ENCODE results near the gene GRK2.

DNA sequence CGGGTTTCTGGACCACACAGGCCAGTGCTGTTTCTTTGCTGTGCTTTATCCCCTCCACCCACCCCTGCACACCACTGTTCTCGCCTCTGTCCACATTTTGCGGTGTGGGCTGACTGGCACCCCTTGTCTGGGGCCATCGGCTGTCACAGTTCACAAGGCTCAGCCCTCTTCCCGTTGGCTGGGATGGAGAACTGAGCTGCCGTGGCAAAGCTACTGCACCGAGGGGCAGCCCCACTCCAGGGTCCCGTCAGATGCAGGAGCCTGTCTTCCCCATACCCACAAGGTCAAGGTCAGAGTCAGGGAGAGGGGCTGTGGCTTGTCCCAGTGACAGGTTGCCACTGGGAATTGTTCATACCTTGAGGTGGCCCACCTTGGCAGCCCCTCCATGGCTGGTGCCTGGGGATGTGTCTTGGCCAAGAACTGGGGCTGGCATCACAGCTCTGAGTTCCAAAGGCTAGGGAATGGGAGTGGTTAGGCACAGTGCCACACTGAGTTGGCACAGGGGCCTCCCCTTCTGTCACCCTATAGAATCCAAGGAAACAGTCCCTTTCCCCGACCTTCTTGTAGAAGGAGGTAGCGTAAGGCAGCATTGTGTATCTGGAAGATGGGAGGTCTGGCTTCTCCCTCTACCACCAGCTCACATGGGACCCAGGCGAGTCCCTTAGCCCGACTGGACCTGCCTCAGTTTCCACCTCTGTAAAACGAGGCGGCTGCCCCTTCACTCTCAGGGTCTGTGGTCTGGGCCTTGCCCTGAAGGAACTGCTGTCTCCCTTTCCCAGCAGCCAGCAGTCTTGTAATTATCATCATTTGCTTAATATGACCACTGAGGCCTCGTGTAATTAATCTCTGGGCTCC, 3.4 kb downstream of the GRK2 start:
- TF ChIP-seq, protein P1, sequence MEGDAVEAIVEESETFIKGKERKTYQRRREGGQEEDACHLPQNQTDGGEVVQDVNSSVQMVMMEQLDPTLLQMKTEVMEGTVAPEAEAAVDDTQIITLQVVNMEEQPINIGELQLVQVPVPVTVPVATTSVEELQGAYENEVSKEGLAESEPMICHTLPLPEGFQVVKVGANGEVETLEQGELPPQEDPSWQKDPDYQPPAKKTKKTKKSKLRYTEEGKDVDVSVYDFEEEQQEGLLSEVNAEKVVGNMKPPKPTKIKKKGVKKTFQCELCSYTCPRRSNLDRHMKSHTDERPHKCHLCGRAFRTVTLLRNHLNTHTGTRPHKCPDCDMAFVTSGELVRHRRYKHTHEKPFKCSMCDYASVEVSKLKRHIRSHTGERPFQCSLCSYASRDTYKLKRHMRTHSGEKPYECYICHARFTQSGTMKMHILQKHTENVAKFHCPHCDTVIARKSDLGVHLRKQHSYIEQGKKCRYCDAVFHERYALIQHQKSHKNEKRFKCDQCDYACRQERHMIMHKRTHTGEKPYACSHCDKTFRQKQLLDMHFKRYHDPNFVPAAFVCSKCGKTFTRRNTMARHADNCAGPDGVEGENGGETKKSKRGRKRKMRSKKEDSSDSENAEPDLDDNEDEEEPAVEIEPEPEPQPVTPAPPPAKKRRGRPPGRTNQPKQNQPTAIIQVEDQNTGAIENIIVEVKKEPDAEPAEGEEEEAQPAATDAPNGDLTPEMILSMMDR (IDR thresholded peaks at IDR 0.05) = no peak
- TF ChIP-seq POLR2AphosphoS5 (IDR thresholded peaks at IDR 0.05) = no peak
